SK-MEL-5 (cell line): ENCODE results near the gene ALDH1A3. TPM values are rescaled to one million over a fixed set of nuclear protein-coding genes. Genes with fewer than 3 reads are reported as not detected.
A peak's percentile ranks its signal among the peaks of the same experiment; 100 is the strongest.

Source experiments
- DNase-seq: peaks from one replicate; pipeline ENCODE4 v3.0.0-alpha.2; 2016; ENCODE audit warnings: low read depth, low spot score
- in situ Hi-C: cut with HindIII; loops from 2 replicates; pipeline ENCODE4 v1.10.0; 2016; ENCODE audit warnings: low sequenced_read_pairs, high pct_unique_total_duplicates, low pct_unique_long_range_greater_than_20kb
- total RNA-seq: library from RNA; depleted of rRNA; stranded (reverse); fragments of >200 nt; shearing (Covaris generic); gene quantifications from 2 replicates; pipeline ENCODE4 v1.2.3, GENCODE V29; 2014

ALDH1A3 gene
- total RNA-seq, 1 experiment from 2014 or later = 0.34 TPM

DNA sequence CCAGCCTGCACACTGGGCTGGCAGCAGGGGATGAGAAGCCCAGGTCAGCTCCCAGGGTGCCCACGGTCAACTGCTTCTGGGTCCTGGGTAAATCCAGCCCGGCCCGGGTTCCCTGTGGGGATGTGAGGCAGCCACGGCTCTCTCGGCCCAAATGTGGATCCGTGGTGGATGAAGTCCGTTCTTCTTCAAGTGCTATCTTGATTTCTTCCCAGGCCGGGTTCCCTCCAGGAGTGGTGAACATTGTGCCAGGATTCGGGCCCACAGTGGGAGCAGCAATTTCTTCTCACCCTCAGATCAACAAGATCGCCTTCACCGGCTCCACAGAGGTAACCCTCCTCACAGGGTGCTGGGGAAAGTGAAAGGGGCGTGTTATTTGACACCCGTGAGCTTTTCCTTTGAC, 16.1 kb downstream of the ALDH1A3 start:
- in situ Hi-C loops = no loop called here
- no peak for DNase-seq

DNA sequence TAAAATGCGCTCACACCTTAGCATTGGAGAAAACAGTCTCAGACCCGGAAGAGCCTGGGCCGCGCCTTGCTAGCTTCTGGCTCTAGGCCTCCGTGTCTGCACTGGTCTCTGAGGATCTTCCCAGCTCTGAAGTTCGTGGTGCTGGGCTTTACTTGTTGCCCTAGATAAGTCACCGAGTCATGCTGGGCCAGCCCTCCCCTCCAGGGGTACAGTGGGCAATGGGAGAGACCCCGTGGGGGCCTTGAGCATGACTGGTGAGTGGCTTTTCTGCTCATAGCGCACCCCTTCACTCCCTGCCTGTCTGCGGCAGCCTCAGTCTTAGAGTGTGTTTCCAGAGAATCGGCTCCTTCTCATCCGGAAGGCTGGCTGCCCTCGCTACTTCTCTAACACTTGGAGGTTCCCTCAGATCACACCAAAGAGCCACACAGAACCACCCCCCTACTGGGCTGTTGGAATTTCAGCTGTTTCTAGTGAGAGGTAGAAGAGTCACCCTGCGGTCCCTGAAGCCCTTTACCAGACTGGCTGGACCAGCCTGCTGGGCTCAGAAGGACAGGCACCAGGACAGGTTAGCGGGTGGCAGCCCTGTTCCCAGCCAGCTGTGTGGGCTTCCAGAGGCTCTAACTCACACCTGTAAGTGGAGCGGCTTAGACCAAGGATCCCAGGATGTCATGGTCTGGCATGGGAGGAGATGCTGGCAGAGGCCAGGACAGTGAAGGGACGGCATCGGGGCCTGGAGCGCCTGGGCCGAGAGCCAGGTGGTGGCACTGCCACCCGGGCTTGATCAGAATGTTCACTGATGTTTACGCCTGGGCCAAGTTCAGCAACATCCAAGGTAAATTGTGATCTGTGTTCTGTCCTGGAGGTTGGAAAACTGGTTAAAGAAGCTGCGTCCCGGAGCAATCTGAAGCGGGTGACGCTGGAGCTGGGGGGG, 17.9 kb downstream of the ALDH1A3 start:
- in situ Hi-C loops = no loop called here
- no peak for DNase-seq

DNA sequence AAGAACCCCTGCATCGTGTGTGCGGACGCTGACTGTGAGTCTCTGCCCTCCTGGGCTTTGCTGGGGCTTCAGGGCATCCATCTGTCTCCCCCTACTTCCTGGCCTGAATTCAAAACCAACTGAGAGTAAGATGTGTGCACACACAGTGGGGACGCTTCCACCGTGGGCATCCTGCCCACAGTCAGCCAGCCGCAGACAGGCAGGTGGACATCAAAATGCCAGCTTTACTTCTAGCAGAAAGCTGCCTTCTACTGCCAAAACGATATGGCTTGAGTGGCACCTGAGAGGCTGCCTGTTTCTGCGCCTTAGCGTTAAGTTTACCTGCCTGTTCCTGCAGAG, 18.5 kb downstream of the ALDH1A3 start:
- no peak for DNase-seq
- in situ Hi-C loops = no loop called here

DNA sequence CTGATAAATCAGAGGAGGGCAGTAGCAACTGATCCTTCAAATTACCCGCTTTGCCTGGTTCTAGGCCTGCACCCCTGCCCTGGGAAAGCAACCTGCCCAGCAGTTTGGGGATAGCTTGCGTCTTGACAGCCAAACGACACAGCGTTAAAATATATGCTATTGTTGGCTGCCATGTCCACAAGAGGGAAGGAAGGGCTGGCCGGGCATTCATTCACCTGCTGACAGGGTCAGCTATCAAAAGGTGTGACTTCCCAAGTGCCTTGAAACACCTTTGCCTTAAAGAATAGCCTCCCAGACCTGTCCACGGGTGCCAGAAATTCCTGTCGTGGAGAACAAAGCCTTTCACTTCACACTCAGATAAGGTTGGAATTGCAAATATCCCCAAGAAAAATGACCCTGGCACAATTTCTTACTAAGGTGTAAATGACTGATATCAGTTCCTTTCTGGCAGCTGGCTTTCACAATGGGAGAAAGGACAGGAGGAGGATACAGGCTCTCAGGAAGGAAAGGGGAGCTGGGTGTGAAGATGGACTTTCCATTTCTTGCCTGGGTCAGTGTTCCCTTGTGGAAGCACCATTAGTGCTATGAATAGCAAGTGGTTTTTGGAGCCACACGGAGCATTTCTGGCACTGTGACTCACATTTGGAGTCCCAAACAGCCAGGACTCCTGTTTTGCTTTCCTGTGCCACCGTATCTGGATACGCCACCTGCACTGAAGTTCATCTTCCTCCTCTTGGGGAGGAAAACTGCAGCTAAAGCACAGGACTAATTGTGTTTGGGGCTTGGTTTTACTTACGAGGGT, 19.2 kb downstream of the ALDH1A3 start:
- DNase-seq = no peak
- in situ Hi-C loops = no loop called here

DNA sequence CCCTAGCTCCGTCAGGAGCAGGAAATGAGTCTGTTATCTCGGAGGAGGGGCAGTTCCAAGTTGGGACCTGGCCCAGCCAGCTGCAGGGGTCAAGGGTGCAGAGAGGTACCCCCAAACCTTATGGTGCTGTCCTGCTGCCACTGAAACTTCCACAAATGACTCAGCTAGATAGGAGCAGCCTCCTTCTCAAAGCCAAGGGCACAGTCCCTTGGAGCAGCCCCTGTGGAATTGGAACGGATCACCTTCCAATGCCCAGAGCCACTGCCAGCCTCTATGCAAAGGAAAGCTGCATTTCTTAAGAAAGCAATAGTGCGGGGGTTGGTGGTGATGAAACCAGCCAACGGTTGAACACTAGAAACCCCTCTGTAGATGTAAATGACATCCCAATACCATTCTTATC, 20.0 kb downstream of the ALDH1A3 start:
- no peak for DNase-seq
- in situ Hi-C loops = no loop called here

DNA sequence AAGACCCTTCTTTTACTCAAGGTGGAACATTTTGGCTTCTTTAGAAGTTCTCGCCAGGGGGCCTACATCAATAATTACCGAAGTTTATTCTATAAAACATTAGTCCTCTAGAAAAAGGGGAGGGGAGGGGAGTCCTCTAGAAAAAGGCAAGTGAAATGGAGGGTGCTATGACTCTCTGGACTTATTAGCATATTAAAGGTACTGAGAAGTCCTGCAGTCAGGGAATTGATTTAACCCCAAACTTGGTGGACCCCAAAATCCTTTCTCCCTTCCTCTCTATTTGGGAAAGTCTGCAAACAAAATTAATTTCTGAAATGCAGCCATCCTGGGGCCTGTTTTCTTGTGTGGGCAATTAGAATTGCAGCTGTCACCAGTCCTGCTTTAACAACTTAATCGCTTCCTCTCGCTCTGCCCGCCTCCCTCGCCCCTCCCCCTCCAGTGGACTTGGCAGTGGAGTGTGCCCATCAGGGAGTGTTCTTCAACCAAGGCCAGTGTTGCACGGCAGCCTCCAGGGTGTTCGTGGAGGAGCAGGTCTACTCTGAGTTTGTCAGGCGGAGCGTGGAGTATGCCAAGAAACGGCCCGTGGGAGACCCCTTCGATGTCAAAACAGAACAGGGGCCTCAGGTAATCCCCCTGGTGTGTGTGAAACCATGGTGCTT, 20.6 kb downstream of the ALDH1A3 start:
- in situ Hi-C loops = no loop called here
- no peak for DNase-seq

DNA sequence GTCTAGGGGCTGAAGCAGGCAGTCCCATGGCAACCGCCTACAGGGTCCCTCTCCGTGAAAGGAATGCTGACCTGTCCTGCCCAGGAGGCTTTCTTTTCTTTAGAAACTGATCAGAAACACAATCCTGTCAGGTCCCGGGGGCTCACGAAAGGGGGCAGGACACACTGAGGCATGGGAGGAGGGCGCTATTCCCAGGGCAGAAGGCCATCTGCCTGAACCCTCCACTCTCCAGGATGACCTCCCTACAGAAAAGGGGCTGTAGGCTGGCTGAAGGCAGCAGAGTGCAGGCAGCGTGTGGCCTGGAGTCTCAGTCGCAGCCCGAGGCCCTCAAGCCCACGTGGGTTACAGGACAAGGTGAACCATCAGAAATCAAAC, 21.2 kb downstream of the ALDH1A3 start:
- no peak for DNase-seq
- in situ Hi-C loops = no loop called here

DNA sequence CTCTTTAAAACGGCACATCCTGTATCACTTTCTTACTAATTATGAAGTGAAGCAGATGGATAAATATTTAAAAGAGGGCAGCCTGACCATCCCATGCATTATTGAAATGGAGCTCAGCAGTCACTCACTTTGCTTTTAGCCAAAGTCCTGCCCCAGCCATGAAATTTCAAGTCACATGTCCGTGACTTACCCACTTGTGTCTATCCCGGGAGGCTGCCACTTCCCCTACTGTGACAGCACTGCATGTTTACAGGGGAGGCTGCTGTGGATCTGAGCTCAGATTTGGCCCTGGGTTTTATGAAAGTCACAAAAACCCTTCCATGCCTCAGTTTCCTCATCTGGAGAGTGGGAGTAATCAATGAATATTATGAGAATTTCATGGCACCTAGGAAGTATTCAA, 21.7 kb downstream of the ALDH1A3 start:
- DNase-seq = no peak
- in situ Hi-C loops = no loop called here

DNA sequence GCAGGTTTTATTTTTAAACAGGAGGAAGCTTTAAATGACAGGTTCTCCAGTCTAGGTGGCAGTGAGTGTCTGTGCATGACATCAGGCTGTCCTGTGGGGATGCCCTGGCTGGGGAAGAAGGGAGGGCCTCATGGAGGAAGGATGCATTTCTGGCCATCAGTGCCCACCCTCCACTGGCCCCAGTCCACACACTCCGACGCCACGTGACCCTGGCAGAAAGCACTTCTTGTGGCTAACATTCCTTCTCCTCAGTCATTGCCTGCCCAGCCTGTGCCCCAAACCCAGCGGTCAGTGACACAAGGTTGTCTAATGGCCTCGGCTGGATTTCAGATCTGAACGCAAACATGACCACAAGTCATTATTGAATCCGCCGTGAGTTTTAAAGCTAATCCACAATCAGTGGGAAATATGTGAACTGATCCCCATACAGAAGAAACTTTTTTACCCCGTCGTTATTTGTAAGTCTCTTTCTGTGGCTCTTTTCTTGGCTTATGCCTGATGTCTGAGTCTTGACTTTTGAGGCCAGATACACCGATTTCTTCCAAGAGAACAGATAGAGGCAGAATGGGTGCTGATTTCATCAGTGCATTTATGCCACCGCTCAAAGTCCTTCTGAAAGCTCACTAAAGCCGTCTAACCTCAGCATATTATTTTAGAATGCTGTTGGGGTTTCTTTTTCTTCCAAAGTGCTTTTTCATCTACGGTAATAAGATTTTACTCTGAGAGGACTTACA, 22.2 kb downstream of the ALDH1A3 start:
- in situ Hi-C loops = no loop called here
- DNase-seq = no peak

DNA sequence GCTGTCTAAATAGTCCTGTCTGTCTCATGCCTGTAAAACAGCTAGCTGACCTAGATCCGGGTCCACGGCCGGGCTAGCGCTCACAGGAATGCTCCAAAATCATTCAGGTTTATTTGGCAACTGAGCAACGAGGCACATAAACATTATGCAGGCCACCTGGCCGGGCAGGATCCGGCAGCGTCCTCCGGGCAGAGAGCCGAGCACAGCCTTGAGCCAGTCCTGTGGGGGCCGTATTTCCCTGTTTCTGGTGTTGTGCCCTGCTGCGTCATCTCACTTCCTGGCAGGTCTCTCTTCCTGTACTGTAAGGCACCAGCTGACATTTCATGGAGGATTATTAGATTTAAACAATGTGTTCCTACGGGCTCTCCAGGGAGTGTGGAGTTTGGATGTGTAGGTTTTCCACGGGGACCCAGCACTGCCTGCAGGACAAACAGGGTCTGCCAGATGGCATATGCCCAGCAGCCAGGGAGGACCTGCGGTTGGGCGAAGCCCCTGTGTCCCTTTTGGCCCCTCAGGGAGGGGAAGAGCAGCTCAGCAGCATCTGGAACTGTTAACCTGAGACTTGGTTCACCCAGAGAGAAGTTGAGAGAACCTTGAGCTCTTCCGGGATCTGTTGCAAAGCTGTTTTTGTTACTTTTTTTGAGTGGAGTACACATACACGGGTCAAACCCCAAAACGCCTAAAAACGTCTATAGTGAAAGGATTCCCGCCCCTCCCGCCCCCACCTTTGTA, 23.0 kb downstream of the ALDH1A3 start:
- no peak for DNase-seq
- in situ Hi-C loops = no loop called here

DNA sequence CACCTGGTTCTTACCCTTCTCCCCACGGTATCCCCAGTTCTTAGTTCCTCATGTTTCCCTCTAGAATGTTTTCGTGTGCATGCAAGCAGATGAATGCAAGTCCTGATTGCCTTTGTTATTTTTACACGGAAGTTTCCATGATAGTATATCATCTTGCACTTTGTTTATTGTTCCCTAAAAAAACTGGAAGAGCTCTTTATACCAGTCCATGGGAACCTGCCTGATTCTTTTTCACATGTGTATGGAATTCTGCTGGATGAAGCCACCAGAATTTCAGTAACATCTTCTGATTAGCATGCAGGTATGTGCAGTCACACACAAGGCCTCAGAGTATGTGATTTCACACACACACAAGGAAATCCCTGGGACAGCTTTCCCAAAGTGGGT, 23.5 kb downstream of the ALDH1A3 start:
- in situ Hi-C loops = no loop called here
- no peak for DNase-seq

DNA sequence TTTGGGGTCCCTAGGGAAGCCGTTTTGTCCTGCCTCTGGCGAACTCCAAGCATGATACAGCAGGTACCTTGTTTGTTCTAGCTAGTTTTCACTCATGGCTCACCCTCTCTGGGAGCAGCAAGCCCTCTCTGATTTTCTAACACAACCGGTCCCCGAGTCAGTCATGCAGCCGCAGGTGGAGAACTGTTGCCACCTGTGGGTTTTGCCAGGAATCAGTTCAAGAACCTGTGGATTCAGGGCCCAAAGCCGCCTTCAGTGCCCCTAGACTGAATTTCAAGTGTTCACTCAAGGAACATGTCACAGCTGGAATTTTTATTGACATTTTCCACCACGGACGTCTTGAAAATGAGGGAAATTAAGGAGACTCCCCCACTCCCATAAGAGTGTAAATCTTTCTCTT, 26.2 kb downstream of the ALDH1A3 start:
- in situ Hi-C loops = no loop called here
- DNase-seq = no peak

DNA sequence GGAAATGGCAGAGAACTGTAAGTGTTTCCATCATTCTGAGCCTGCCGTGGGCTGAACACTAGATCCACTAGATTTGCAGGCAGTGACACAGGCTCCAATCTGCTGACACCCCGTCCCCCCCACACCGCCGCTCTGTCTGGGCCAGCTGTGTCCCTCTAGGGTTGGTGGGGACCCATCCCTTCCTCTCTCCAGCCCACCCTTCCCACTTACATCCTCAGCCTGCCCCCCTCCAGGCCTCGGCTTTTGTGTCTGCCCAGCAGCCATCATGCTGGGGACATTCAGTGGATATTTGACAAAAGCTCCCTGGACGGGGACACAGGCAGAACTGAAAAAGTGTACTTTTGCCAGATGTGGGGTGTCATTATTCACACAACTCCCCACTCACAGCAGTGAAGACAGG, 28.8 kb downstream of the ALDH1A3 start:
- in situ Hi-C loops = no loop called here

DNA sequence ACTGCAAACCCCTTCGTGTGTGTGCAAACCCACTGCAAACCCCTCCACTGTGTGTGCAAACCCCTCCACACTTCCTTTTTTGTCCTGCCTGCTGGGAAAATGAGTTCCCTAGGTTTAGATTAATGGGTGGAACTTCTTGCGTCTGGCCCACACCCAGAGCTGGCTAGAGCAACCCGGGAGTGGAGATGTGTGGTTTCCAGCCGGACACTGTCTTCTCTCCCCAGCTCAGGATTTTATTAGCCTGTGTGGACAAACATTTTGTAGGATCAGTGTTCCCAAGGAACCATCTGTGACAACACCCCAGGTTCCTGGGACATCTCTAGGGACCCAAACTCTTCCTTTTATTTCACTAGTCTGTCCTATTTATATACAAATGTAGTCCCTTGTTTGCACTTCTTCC, 29.9 kb downstream of the ALDH1A3 start:
- DNase-seq = no peak
- in situ Hi-C loops = no loop called here

More for the DNA sequence above, 28.8 kb downstream of the ALDH1A3 start:
- no peak for DNase-seq

DNA sequence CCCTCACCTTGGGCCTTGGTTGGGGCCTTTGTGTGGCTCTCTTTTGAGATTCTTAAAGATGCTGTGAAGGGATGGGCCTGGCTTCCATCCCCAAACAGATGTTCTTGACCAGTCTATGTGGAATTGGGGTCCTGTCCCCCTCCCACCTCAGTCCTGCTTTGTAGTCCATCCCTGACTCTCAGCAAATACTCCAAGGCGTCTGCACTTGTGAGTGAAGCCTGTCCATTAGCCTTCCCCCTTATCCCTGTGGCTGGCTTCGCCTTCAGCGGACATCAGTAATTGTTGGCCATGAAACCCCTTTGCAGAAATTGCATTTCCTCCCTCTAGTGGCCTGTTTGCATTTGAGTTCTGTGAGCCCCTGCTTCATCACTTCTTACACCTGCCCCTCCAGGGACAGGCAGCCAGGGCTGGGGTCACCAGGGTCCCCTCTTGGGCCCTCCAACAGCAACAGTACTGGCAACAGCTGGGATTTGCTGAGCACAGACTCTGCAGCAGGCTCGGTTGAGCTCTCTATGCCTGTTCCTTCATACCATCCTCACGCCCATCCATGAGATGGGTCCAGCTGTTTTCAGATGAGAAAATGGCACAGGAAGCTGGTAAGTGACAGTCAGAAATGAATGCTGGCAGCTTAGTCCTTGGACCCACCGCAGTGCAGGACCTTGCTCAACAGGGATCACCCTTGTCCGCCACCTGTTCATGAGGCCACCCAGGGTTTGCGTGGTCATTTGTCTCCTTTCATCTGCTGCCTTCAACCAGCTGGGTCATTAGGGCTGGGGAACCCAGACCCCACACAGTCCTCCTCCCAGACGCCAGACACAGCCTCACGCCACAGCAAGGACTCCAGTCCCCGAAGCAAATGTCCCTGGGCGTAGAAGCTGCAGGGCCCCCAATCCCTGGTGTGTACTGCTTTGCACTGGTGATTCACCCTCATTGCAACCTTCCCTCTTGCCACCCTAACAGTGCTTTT, 30.6 kb downstream of the ALDH1A3 start:
- in situ Hi-C loops = no loop called here

DNA sequence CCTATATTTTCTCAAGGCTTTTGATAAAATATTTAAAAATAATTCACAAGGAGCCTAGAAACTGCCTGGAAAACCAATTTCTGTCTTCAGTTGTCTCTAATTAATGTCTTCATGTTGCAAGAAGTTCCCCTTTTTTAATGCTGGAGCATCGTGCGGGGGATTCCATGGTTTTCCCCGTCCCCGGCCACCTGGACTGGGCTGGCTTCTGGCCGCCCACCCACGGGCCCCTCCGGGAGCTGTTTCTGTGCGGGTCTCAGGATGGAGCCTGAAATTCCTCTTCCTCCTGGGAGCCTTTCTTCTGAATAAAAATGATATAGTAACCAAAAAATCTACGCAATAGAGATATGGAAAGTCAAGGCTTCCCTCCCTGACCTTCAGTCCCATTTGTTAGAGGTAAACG, 31.5 kb downstream of the ALDH1A3 start:
- in situ Hi-C loops = no loop called here

More for the DNA sequence above, 30.6 kb downstream of the ALDH1A3 start:
- peak; percentile 14 for DNase-seq

More for the DNA sequence above, 31.5 kb downstream of the ALDH1A3 start:
- DNase-seq = no peak
